Measurements from ENCODE around the gene SETD5. TPM values are rescaled to one million over a fixed set of nuclear protein-coding genes. Genes with fewer than 3 reads are reported as not detected.

SETD5 gene
- total and polyA plus RNA-seq, 7 donors: 8.6 to 149 (median 69.9) TPM

- 87 to 93% methylated on average over 15 of the region's 15 CpGs for WGBS, 2 donors
- no peak overlapping the region for H3K27ac ChIP-seq
- peaks cover 0 to 2% (median 0%) of the 10 kb centered on the region in 4 donors for H3K4me1 ChIP-seq
- no peak for DNase-seq
- H3K9me3 ChIP-seq: no peaks in the 10 kb centered on the region
- TF ChIP-seq EP300 (IDR thresholded peaks at IDR 0.05) (no peak), POLR2AphosphoS5 (IDR thresholded peaks at IDR 0.05) (no peak), POLR2A (IDR thresholded peaks at IDR 0.05) (no peak)
- TF ChIP-seq, protein P1, sequence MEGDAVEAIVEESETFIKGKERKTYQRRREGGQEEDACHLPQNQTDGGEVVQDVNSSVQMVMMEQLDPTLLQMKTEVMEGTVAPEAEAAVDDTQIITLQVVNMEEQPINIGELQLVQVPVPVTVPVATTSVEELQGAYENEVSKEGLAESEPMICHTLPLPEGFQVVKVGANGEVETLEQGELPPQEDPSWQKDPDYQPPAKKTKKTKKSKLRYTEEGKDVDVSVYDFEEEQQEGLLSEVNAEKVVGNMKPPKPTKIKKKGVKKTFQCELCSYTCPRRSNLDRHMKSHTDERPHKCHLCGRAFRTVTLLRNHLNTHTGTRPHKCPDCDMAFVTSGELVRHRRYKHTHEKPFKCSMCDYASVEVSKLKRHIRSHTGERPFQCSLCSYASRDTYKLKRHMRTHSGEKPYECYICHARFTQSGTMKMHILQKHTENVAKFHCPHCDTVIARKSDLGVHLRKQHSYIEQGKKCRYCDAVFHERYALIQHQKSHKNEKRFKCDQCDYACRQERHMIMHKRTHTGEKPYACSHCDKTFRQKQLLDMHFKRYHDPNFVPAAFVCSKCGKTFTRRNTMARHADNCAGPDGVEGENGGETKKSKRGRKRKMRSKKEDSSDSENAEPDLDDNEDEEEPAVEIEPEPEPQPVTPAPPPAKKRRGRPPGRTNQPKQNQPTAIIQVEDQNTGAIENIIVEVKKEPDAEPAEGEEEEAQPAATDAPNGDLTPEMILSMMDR (IDR thresholded peaks at IDR 0.05): no peak
- peaks cover 64 to 100% (median 68%) of the 10 kb centered on the region in 4 donors for H3K36me3 ChIP-seq
- intact Hi-C loops (cut with DNase I): no loop called here
- no peak overlapping the region for H3K4me3 ChIP-seq
- no peaks in the 10 kb centered on the region for H3K27me3 ChIP-seq
These were observed 36.5 kb downstream of the SETD5 start for GRCh38 chr3:9433627-9434521.

GRCh38 chr3:9435316-9435715, 37.9 kb downstream of the SETD5 start:
- TF ChIP-seq POLR2A (IDR thresholded peaks at IDR 0.05) (no peak), POLR2AphosphoS5 (IDR thresholded peaks at IDR 0.05) (no peak), EP300 (IDR thresholded peaks at IDR 0.05) (no peak)
- TF ChIP-seq, protein P1 (IDR thresholded peaks at IDR 0.05): no peak
- peaks cover 49 to 95% (median 61%) of the 10 kb centered on the region in 4 donors for H3K36me3 ChIP-seq

DNA sequence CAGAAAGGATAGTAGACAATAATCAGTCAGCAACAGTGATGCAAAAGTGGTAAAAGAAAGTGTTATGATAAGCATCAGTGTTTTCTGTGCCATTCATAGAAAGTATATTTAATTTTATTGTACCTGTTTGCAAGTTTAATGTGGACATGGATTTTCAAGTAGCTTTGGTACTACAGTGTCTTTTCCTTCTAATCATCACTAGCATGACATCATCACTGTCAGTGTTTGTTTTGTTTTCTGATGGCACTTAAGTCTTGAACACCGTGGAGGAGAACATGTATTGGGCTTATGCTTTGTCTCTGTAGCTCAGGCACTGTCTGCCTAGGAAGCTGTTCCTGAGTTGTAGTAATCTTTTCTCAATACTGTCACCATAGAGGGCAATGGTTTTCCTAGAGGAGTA, 41.9 kb downstream of the SETD5 start:
- Histone ChIP-seq H3K4me3 (no peak overlapping the region), H3K27ac (no peak overlapping the region), H3K9me3 (no peaks in the 10 kb centered on the region), H3K27me3 (no peaks in the 10 kb centered on the region), H3K36me3 (peaks cover 55 to 95% (median 69%) of the 10 kb centered on the region in 4 donors), H3K4me1 (peaks cover 0 to 23% (median 5%) of the 10 kb centered on the region in 4 donors)
- no peak for DNase-seq
- 16 to 60% methylated on average over 1 of the region's 1 CpG for WGBS, 2 donors
- intact Hi-C loops (cut with DNase I): no loop called here
- TF ChIP-seq EP300 (IDR thresholded peaks at IDR 0.05): no peak
- TF ChIP-seq POLR2AphosphoS5 (IDR thresholded peaks at IDR 0.05): no peak
- TF ChIP-seq, protein P1 (IDR thresholded peaks at IDR 0.05): no peak
- no peak for TF ChIP-seq POLR2A (IDR thresholded peaks at IDR 0.05)

More at GRCh38 chr3:9435316-9435715, 37.9 kb downstream of the SETD5 start:
- H3K27ac ChIP-seq: no peak overlapping the region
- no peaks in the 10 kb centered on the region for H3K9me3 ChIP-seq
- H3K4me3 ChIP-seq: no peak overlapping the region
- no peaks in the 10 kb centered on the region for H3K27me3 ChIP-seq
- 82 to 88% methylated on average over 3 of the region's 3 CpGs for WGBS, 2 donors
- intact Hi-C loops (cut with DNase I): no loop called here
- H3K4me1 ChIP-seq: peaks cover 0 to 15% (median 4%) of the 10 kb centered on the region in 4 donors
- no peak for DNase-seq

- TF ChIP-seq EP300 (IDR thresholded peaks at IDR 0.05) (no peak), POLR2A (IDR thresholded peaks at IDR 0.05) (no peak), POLR2AphosphoS5 (IDR thresholded peaks at IDR 0.05) (no peak)
- TF ChIP-seq, protein P1 (IDR thresholded peaks at IDR 0.05): no peak
- Histone ChIP-seq H3K27me3 (no peaks in the 10 kb centered on the region), H3K36me3 (peaks cover 48 to 95% (median 58%) of the 10 kb centered on the region in 4 donors), H3K9me3 (no peaks in the 10 kb centered on the region), H3K4me3 (no peak overlapping the region), H3K4me1 (peaks cover 0 to 23% (median 5%) of the 10 kb centered on the region in 4 donors), H3K27ac (no peak overlapping the region)
- no peak for DNase-seq
- intact Hi-C loops (cut with DNase I): no loop called here
- WGBS, 2 donors: 88 to 96% methylated on average over 11 of the region's 11 CpGs
These were observed 44.2 kb downstream of the SETD5 start for GRCh38 chr3:9441501-9442221.
